Loucy (cell line): ENCODE results near the gene NETO2.

Experiments used
- H2AFZ ChIP-seq: fragments of 200-600 bp; sonication (generic); 2 replicates; pipeline ENCODE4 v1.6.0; 2016; ENCODE audit warnings: antibody characterized with exemption, mild to moderate bottlenecking, low read length, moderate library complexity
- H3F3A ChIP-seq: fragments of 200-600 bp; 2 replicates; pipeline ENCODE4 v1.6.0; 2016; ENCODE audit warnings: antibody characterized with exemption, low read depth, mild to moderate bottlenecking
- H3K27me3 ChIP-seq: fragments of 200-600 bp; sonication (generic); 2 replicates; pipeline ENCODE4 v1.6.1; 2014; ENCODE audit warnings: low read length, mild to moderate bottlenecking; ENCODE audit not compliant: insufficient read depth, poor library complexity, severe bottlenecking
- H3K36me3 ChIP-seq: fragments of 200-600 bp; sonication (generic); 2 replicates; pipeline ENCODE4 v1.6.1; 2016; ENCODE audit warnings: low read length; ENCODE audit not compliant: insufficient read depth
- H3K4me1 ChIP-seq: fragments of 200-600 bp; sonication (generic); 2 replicates; pipeline ENCODE4 v1.5.1; 2014; ENCODE audit warnings: low read length, mild to moderate bottlenecking; ENCODE audit not compliant: insufficient read depth, poor library complexity, severe bottlenecking
- H3K4me2 ChIP-seq: fragments of 200-600 bp; sonication (generic); 2 replicates; pipeline ENCODE4 v1.6.0; 2014; ENCODE audit warnings: antibody characterized with exemption, low read length, low read depth, mild to moderate bottlenecking; ENCODE audit not compliant: poor library complexity, severe bottlenecking
- H3K4me3 ChIP-seq: fragments of 200-600 bp; sonication (generic); 2 replicates; pipeline ENCODE4 v1.5.1; 2014; ENCODE audit warnings: low read length, mild to moderate bottlenecking, mixed read lengths; ENCODE audit not compliant: poor library complexity, severe bottlenecking
- H3K79me2 ChIP-seq: fragments of 200-600 bp; sonication (generic); 2 replicates; pipeline ENCODE4 v1.6.1; 2014; ENCODE audit warnings: low read length; ENCODE audit not compliant: insufficient read depth
- H3K9ac ChIP-seq: fragments of 200-600 bp; sonication (generic); 2 replicates; pipeline ENCODE4 v1.6.0; 2014; ENCODE audit warnings: mild to moderate bottlenecking, low read depth, low read length, moderate library complexity; ENCODE audit not compliant: poor library complexity, severe bottlenecking
- H3K9me2 ChIP-seq: fragments of 200-600 bp; sonication (generic); replicated peaks from 2 replicates; pipeline ENCODE4 v1.6.1; 2016; ENCODE audit warnings: low read depth, low read length, mixed read lengths
- H3K9me3 ChIP-seq: fragments of 200-600 bp; sonication (generic); 2 replicates; pipeline ENCODE4 v1.6.1; 2014; ENCODE audit warnings: mild to moderate bottlenecking, antibody characterized with exemption, low read length, low read depth; ENCODE audit not compliant: insufficient read depth
- H4K20me1 ChIP-seq: fragments of 200-600 bp; sonication (generic); 2 replicates; pipeline ENCODE4 v1.6.0; 2014; ENCODE audit warnings: antibody characterized with exemption, low read length, mild to moderate bottlenecking; ENCODE audit not compliant: insufficient read depth, poor library complexity, severe bottlenecking
- EZH2phosphoT487 ChIP-seq: fragments of 200-600 bp; IDR thresholded peaks from 2 replicates; pipeline ENCODE4 v1.6.1; 2018; ENCODE audit warnings: antibody characterized with exemption, mild to moderate bottlenecking, moderate library complexity, borderline replicate concordance
- TF ChIP-seq, protein P1 (sequence below): fragments of 200-600 bp; sonication (generic); conservative IDR thresholded peaks from 2 replicates; pipeline ENCODE4 v1.5.1; 2014; ENCODE audit warnings: mild to moderate bottlenecking, antibody characterized with exemption, low read length

Gene NETO2

DNA sequence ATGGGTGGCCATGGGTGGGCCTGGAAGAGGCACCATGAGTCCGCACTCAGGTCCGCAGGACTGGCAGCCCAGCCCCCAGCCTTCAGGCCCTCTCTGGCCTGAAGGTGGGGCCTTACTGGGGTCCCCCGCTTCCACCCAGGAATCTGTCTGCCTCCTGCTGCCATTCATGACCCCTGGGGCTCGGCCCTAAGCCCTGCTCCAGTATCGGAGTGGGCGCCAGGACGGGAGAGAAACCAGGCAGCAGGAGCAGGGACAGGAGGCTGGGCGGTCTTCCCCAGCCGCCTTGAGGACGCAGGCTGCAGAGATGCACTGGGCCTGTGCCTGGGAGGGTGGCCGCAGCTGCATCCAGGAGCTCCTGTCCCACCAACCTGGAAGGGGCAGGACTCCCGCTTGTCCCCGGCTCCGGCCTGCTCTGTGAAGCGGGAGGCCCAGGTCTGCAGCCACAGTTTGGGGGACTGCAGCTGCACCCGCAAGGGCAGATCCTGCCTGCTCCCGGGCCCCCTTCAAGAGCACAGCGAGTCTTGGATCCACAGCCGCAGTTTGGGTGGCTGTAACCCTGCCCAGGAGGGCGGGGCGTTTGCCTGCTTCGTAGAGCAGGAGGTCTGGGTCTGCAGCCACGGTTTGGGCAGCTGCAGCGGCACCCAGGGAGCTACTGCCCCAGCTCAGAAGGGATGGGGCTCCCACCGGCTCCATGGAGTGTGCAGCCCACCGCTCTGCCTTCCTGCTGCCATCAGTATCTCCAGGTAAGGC, 88.4 kb downstream of the NETO2 start:
- H3K4me2 ChIP-seq: no peak overlapping the region
- H3K4me1 ChIP-seq: no peaks in the 10 kb centered on the region
- H4K20me1 ChIP-seq: no peaks in the 10 kb centered on the region
- H3F3A ChIP-seq: no peaks in the 10 kb centered on the region
- H2AFZ ChIP-seq: no peak overlapping the region
- no peak overlapping the region for H3K9ac ChIP-seq
- H3K9me3 ChIP-seq: no peaks in the 10 kb centered on the region
- TF ChIP-seq EZH2phosphoT487: no peak
- TF ChIP-seq, protein P1, sequence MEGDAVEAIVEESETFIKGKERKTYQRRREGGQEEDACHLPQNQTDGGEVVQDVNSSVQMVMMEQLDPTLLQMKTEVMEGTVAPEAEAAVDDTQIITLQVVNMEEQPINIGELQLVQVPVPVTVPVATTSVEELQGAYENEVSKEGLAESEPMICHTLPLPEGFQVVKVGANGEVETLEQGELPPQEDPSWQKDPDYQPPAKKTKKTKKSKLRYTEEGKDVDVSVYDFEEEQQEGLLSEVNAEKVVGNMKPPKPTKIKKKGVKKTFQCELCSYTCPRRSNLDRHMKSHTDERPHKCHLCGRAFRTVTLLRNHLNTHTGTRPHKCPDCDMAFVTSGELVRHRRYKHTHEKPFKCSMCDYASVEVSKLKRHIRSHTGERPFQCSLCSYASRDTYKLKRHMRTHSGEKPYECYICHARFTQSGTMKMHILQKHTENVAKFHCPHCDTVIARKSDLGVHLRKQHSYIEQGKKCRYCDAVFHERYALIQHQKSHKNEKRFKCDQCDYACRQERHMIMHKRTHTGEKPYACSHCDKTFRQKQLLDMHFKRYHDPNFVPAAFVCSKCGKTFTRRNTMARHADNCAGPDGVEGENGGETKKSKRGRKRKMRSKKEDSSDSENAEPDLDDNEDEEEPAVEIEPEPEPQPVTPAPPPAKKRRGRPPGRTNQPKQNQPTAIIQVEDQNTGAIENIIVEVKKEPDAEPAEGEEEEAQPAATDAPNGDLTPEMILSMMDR: no peak
- H3K79me2 ChIP-seq: no peaks in the 10 kb centered on the region
- H3K36me3 ChIP-seq: no peaks in the 10 kb centered on the region
- no peak overlapping the region for H3K4me3 ChIP-seq
- no peaks in the 10 kb centered on the region for H3K27me3 ChIP-seq
- H3K9me2 ChIP-seq: no peaks in the 10 kb centered on the region

DNA sequence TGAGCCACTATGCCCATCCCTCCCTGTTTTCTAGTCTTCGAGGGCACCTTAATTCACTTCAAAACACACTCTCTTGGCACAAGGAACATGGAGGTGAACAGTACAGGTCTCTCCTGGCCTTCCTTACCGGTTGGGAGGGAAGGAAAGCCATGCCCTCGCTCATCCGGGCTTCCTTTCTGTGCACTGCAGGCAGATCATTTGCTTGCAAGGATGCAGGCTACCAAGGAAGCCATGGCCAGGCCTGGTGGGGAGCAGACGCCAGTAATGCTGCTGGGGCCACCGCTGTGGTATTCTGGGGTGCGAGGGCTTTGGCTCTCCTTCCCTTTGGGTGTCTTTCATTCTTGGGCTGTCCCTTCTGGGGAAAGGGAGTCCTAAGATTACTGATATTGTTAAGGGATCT, 89.4 kb downstream of the NETO2 start:
- H3K4me2 ChIP-seq: no peak overlapping the region
- H3K36me3 ChIP-seq: no peaks in the 10 kb centered on the region
- no peak overlapping the region for H2AFZ ChIP-seq
- no peaks in the 10 kb centered on the region for H3K9me3 ChIP-seq
- no peaks in the 10 kb centered on the region for H4K20me1 ChIP-seq
- no peaks in the 10 kb centered on the region for H3F3A ChIP-seq
- no peaks in the 10 kb centered on the region for H3K79me2 ChIP-seq
- TF ChIP-seq EZH2phosphoT487: no peak
- TF ChIP-seq, protein P1: no peak
- H3K9ac ChIP-seq: no peak overlapping the region
- peaks cover 4% of the 10 kb centered on the region for H3K27me3 ChIP-seq
- no peaks in the 10 kb centered on the region for H3K4me1 ChIP-seq
- no peak overlapping the region for H3K4me3 ChIP-seq
- no peaks in the 10 kb centered on the region for H3K9me2 ChIP-seq

DNA sequence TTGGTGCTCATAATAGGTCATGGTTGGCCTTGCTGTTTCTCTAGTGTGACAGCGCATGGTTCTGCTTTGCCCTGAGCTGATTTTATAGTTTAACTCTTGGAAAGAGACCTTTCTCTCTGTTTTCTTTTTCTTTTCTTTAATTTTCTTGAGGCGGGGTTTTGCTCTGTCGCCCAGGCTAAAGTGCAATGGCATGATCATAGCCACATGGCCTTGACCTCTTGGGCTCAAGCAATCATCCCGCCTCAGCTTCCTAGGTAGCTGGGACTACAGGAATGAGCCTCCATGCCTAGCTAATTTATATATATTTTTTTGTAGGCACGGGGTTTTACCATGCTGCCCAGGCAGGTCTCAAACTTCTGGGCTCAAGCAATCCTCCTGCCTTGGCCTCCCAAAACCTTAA, 89.8 kb downstream of the NETO2 start:
- Histone ChIP-seq H3K4me3 (no peak overlapping the region), H3K9ac (no peak overlapping the region), H3K4me2 (no peak overlapping the region), H3K79me2 (no peaks in the 10 kb centered on the region), H3F3A (no peaks in the 10 kb centered on the region), H3K27me3 (peaks cover 8% of the 10 kb centered on the region), H3K36me3 (no peaks in the 10 kb centered on the region), H3K9me3 (no peaks in the 10 kb centered on the region), H4K20me1 (no peaks in the 10 kb centered on the region), H3K4me1 (no peaks in the 10 kb centered on the region), H3K9me2 (no peaks in the 10 kb centered on the region), H2AFZ (no peak overlapping the region)
- TF ChIP-seq, protein P1: no peak
- TF ChIP-seq EZH2phosphoT487: no peak
